GM21515 (cell line): ENCODE results near the gene ARHGDIA.

Source experiments
- ATAC-seq: cut with Tn5 transposase; IDR thresholded peaks from one replicate; pipeline ENCODE4 v1.9.1; 2021; ENCODE audit not compliant: unreplicated experiment

The ARHGDIA gene

GRCh38 chr17:81888988-81889595 lies 18.0 kb upstream of the ARHGDIA start:
- ATAC-seq: no peak

DNA sequence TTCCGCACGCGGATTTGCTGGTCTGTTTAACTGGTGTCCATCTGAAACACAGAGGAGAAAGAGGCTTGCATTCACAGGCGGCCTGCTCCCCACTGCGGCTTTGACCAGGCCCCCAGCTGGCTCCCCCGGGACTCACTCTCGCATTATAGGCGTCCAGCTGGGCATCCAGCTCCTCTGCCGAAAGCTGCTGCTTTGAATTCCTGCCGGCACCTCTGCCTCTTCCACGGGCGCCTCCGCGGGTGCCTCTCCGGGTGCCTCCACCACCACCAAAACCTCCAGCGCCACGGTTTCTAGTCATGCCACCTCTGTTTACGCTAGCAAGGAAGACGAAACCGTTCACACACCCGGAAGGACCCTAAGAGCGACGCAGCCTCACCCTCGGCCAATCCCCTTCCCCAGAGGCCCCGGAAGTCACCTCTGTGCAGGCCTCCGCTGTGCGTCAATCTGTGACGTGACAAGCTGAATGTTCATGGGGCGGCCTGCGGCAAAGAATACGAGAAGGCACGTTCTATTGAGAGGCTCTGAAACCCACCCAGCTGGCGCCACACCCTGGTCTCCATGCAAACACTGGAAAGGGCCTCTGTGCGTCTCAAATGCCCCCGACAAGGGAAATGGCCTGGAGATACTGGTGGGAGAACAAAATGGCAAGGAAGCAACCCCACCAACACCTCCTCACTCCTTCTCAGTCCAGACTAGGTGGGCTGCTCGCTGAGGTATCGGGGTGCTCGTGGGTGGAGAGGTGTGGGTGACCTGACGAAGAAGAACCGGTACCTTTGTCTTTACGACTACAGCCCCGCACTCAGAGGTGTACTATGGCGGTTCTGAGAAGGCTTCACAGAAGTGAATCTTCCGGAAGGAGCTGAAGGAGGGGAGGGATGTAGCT lies 17.2 kb upstream of the ARHGDIA start:
- ATAC-seq: no peak

- no peak for ATAC-seq
Measured at GRCh38 chr17:81885869-81886548, 14.9 kb upstream of the ARHGDIA start.

- no peak for ATAC-seq
Measured at GRCh38 chr17:81885454-81885853, 14.3 kb upstream of the ARHGDIA start.

DNA sequence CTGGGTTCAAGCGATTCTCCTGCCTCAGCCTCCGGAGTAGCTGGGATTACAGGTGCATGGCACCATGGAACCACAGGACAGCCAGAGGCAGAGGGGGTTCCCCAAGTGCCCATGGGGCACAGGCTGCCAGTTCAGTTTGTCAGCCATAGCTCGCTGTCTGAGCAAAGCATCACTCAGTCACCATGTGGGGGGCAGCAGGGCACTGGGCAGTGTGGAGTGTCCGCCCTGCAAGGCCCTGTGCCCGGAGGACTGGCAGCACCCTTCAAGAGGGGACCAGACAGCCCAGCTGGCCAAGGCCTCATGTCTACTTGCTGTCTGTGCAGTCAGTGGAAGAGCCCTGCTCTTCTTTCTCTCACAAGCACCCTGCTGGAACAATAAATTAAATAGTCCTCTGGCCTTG lies 13.8 kb upstream of the ARHGDIA start:
- no peak for ATAC-seq

- ATAC-seq: no peak
Measured at GRCh38 chr17:81884520-81884919, 13.4 kb upstream of the ARHGDIA start.

- no peak for ATAC-seq
Measured at GRCh38 chr17:81879121-81879520, 8.0 kb upstream of the ARHGDIA start.

- no peak for ATAC-seq
Measured at GRCh38 chr17:81878294-81878693, 7.2 kb upstream of the ARHGDIA start.

- ATAC-seq: no peak
Measured at GRCh38 chr17:81877569-81877968, 6.4 kb upstream of the ARHGDIA start.

DNA sequence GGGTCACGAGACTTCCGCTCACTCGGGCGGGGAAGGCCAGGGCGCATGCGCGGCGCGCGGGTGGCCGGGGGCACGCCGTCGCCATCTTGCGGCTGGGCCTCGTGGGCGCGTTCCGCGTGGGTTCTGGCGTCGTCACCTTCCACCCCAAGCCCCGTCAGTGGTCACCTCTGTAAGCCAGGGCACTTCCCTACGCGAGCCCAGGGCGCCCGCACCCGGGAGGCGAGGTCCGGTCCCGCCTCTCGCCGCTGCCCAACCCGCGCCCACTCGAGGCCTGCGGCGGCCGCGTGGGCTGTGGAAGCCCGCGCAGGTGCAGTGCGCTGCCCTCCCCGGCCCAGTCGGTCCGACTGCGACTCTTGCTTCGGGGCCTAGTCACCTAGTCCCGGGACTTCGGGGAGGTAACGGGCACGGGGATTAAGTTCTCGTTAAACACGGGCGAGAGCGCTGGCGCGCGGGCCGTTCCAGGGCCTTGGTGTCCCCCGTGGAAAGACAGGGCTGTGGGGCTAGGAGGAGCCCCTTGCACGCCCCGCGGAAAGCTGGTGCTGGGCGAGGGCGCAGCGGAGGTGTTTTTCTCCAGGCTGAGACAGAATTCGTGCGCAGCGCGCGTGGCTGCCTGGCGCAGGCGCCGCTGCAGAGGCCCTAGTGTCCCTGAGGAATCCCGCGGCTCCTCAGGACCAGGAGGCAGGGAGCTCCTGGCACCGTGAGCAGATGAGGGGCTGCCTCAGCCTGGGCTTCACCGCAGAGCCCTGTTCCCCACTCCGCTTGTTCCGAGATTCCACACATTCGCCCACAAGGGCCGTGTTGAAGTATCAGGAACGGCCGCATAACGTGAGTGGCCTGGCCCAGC lies 472 bp upstream of the ARHGDIA start:
- peak; percentile 42 for ATAC-seq

DNA sequence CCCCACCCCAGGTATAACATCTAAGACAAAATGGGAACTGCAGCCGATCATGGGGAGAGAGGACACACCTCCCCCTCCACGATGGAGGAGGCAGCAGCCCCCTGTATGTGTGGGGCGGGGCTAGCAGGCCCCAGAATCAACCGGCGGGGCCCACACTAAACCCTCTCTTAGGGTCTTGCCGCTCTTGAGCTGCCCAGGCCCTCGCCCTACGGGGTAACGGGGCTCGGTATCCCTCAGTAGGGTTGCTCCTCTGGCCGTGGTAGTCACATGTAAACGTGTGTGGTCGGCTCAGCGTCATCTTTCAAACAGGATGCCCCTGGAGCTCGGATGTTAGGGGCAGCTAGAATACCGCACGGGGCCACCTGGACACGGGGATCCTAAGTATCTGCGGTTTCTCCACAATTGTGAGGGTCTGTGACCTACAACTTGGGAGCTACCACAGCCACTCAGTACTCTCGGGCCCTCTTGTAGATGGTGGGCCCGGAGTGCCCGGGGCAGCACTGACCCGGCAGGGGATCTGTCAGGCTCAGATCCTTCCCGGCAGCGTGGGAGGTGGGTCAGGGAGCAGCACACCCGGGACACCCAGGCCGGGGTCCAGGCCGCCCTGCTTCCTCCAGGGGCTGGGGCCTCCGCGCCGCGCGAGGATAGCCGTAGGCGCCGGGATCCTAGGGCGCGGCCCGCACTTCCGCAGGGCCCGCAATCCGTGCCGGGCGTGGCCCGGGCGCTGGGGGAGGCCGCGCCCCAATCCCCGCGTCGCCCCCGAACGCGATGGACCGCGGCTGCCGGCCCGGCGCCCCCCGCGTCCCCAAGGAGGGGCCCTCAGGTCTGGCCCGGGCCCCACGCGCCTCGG lies 781 bp downstream of the ARHGDIA start:
- no peak for ATAC-seq

DNA sequence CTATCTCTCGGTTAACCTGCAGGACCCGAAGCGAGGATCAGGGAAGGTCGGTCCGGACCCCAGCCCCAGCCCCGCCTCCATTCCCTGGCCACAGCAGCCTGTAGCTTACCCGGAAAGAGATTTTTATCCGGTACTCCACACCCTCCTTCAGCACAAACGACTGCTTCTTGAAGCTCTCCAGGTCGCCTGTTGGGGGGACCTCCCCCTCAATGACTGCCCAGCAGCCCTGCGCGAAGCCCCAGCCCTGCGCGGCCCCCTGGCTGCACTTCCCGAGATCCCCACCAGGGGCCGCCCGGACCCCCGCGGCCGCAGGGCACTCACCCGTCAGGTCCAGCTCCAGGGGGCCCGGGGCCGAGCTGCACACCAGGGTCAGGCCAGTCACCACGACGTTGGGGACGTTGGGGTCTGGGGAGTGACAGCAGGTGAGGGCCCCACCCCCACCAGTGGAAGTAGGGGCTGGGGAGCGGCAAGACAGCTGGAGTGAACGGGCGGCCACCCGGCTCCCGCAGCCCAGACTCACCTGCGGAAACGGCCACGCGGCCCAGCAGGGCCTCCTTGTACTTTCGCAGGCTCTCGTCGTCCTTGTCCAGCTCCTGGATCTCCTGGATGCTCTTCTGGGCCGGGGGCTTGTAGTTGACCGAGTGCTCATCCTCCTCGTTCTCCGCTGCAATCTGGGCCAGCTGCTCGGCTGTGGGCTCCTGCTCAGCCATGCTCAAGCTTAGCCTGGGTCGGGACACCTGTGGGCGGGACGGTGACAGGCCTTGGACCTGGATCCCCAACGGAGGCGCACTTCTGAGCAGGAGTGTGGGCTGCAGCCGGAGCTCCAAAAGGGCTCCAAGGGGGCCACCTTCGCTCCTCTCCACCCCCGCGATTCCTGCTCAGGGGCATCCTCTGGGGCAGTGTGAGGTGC lies 1.7 kb downstream of the ARHGDIA start:
- ATAC-seq: no peak

GRCh38 chr17:81868674-81869220 lies 2.4 kb downstream of the ARHGDIA start:
- no peak for ATAC-seq

DNA sequence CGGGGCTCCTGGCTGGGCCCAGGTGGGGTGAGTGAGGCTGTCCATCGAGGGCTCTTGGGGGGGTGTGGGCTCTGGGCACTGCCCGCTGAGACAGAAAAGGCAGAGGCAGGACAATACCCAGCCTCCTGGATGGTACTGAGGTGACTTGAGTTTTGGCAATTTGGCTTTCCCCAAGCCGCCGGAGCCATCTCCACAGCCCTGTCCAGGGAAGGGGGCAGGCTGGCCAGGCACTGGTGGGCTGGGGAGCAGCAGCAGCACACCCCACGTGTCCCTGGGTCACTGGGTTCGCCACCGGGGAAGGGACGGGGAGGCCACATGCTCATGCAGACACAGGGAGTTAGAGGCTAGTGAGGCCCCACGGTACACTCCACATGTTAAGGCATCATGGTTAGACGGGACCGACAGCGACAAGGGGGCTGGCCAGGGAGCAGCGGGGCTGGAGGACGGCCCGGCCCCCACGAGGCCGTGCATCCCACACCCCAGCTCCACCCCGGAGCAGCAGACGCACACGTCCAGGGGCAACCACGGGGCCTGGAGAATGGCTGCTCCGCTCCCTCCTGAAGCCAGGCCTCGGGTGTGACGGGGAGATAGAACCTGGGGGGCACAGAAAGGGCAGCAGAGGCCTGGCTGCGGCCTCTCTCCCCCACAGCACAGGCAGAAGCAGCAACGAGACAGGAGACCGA lies 3.0 kb downstream of the ARHGDIA start:
- no peak for ATAC-seq

GRCh38 chr17:81867170-81867990 lies 3.8 kb downstream of the ARHGDIA start:
- ATAC-seq: no peak

DNA sequence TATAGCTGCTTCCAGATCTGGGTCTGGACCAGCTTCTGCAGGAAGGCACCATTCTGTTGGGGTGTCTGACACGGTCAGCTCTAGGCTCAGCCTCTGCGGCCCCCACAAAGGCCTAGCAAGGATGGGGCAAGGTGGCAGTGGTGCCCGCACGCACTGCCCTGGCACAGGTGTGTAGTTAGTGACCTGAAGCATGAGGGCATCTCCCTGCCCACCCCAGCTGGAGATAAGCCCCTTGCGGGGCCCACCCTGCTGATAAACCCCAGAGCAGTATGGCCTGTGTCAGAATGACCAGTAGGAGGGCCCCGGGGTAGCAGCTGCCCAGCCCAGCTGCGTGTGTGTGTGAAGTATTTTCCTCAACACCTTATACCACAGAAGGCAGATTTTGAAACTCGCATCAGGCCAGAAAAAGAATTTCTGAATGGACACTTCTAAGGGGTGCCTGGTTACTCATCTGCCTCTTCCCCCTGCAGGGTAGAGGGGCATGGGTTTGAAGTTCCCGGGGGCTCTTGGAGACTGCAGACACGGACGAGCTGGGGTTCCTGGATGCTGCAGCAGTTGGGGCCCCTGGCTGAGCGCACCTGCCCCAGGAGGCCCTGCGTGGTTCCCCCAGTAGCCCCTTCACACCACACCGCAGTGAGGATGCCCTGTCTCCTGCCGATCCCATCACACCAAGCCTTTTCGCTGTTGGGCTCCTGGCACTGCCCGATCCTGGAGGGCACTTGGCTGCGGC lies 4.5 kb downstream of the ARHGDIA start:
- no peak for ATAC-seq
